GM21737 (cell line): Measurements from ENCODE around the gene SGPL1.
"Not testable (repeated sequence)": the region's sequence is repeated elsewhere in the genome, so short reads cannot be mapped to it uniquely, and the experiment has no call there.

Experiments used
- ATAC-seq: cut with Tn5 transposase; IDR thresholded peaks from one replicate; pipeline ENCODE4 v1.9.1; 2021; ENCODE audit warnings: mild to moderate bottlenecking, moderate library complexity; ENCODE audit not compliant: unreplicated experiment

The SGPL1 gene

DNA sequence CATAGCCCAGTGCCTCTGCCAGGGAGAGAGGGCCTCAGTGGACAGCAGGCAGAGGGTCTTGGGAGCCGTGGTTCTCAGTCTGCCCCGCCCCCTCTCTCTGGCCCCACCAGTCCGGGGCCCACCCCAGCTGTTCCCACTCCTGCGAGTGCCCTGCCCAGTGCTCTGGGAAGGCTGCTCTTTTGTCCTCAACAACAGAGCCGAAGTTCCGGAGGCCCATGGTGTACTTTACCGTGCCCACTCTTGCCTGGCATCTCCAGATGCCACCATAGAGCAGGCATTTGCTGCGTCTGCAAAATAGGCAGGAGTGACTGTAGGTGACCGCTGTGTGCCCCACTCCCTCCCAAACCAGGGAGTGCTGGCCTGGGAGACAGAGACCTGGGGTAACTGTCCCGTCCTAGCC is 101.9 kb downstream of the SGPL1 start:
- no peak for ATAC-seq

DNA sequence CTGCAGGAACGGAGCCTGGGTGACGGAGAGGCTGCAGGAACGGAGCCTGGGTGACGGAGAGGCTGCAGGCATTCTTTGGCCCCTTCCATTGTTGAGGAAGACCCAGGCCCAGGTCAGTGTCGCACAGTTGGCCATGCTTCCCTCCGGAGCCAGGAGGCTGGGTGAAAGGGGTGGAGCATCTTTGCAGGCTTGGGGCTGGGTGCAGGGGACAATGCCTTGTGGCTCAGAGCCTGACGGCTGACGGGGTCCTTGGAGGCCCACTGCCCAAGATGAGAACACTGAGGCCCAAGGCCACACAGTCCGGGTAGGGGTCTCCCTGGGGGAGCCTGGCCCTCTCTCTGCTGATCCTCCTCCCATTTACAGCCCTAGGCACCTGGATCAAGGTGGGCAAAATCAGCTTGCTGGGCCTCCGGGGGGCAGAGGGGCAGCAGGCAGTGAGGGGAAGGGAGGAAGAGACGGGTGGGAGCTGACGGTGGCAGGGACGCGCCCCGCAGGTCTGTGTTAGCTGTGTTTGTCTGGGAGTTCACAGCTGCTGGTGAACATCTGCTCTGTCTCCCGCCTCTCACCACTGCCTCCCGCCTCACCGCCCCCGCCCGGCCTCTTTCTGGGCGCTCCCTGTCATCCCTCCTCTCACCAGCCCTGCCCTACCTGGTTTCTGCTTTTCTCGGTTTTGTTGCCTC is 103.2 kb downstream of the SGPL1 start:
- ATAC-seq: no peak

GRCh38 chr10:70919906-70920305 is 104.2 kb downstream of the SGPL1 start:
- not testable (repeated sequence) for ATAC-seq

- no peak for ATAC-seq
Observed at GRCh38 chr10:70920519-70920918, 104.8 kb downstream of the SGPL1 start.

DNA sequence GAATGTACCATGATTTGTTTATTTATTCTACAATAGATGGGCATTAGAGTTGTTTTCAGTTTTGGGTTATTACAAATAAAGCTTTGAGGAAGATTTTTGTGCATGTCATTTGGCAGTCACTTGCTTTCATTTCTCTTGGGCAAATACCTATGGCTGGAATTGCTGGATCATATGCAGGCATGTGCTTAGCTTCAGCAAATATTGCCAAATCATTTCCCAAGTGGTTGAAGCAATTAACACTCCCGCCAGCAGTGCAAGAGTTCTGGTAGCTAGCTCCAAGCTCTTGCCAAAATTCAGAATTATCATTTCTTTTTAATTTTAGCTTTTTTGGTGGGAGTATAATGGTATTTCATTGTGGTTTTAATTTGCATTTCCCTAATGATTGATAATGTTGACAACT is 105.5 kb downstream of the SGPL1 start:
- ATAC-seq: no peak

DNA sequence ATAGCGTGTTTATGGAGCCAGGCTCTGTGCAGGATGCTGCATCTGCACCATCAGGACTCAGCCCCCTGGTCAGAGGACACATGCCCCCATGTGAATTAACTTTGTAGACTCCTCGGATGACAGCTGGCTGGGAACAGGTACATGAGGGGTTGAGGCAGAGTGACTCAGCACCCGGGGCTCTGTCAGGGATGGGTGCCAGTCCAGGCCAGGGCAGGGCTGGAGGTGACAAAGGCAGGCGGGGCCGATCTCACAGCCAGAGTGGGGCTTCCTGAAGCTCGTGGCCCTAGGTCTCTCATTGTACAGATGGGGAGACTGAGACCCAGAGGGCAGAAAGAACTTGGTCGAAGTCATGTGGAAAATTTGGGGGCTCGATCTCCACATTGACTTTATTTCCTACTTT is 107.9 kb downstream of the SGPL1 start:
- no peak for ATAC-seq

DNA sequence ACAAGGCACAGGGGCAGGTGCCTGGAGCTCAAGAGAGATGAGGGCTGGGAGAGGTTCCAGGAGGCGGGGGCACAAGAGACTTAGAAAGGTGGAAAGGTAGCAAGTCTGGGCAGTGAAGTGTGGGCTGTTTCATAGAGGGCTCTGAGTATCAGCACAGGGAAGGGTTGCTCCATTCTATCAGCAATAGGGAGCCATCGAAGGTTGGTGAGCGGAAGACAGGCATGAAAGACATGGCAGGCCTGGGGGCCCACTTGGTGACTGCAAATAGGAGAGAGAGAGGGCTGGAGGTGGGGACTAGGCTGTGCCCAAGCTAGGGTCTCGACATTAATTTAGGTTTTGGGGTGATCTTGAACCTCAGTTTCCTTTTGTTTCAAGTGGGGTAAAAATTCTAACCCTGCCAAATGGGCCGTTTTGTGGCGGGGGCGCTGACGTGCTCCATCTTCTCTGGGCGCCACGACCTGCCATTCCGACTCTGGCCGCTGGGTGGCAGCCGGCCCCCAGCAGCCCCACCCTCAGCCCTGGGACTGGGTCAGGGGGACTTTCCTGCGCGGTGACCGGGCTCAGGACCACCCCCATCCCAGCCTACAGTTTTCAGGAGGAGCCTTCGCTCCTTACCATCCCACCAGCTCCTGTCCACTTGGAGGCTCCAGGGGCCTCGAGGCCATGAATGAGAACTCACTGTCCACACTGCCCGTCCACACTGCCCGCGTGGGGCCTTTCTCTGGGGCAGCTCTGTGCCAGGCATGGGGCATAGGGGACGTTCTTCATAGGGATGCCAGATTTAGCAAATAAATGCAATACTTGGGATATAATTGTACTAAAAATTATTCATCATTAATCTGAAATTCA is 109.9 kb downstream of the SGPL1 start:
- no peak for ATAC-seq

DNA sequence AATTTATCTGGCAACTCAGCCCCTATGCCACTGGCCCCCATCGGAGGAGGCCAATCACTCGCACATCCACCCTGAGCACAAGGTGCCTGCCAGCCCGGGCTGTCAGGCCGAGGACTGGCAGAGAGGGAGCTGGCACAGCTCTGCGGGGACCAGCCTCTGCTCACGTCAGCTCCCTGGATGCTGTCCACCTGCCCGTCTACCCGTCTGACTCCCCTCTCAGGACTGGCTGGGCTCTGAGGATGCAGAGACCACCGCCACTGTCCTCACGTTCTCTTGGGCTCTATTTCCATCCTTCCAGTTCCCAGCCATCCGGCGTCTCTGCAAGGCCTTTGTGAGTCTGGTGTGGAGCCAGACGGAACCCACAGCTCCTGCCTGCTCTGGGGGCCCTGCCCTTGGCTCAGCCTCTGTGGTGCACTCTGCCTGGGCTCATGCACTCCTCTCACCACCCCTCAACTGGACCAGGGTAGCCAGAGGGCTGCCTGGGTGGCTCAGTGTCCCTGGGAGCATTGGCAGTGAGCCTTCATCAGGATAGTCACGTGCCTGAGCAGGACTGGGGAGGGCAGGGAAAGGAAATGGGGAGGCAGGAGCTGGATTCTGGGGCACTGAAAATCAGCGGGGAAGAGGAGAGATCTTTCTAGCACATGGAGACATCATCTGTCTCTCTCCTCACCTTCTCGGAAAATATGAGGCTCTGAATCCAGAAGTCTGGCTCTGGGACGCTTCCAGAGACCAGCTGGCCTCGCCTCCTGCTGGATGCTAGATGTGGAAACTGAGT is 110.7 kb downstream of the SGPL1 start:
- ATAC-seq: no peak

DNA sequence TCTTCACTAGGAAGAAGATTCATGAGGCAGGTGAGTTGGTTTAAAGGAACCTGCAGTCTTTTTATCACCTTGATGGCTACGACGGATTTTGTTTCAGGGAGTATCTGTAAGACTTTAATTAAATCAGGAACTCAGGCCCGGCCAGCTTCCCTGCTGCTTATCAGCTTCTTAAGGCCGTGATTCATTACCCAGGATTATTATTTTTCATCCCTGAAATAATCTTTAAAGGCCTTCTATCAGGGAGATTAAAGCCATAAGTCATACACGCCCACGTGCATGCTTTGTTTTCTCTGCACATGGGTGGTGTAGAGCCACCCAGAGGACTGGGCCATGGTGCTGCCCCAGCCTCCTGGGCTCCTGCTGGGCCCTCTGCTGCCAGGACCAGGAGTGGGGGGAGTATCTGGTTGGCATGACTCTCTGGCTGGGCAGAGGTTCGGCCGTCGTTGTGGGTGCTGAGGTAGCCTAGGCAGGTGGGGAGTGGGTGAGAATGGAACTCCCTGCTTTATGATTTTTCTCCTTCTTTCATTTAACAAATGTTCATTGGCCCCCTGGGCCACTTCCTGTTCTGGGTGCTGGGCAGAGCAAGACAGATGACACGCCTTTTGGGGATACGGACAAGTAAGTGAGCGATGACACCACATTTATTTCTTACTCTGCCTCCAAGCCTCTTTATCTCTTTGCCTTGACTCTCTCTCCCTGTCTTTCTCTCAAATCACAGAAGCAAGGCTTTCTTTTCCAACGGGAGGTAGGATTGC is 111.6 kb downstream of the SGPL1 start:
- no peak for ATAC-seq

GRCh38 chr10:70928140-70928539 is 112.4 kb downstream of the SGPL1 start:
- ATAC-seq: no peak

DNA sequence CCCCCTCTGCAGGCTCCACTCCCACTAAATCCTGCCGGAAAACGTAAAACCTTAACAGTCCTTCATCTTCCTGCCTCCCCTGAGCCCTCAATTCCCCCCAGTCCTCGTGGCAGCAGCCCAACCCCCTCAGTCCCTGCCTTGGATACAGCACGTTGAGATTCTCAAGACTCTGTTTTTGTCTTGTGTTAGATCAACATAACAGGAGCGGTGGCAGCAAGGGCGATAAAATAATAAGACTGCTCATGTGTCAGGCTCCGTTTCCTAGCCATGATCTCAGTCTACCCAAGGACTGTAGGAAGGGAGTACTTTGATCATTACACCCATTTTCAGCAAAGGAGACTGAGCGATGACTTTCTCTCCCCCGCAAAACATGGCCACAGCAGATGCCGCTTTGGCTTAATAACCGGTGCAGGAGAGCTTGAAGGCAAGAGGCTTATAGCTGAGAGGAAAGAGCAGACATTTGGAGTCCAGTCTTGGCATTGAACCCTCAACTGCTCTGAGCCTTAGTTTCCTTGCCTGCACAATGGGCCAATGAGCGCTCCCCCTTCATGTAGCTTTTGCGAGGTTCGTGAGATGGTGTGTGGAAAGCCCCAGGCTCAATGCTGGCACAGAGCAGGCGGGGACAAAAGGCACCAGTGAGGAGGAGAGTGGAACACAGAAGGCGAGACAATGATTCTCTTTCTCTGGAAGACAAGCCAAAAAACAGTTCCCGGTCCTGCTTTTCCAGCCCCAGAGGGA is 114.7 kb downstream of the SGPL1 start:
- ATAC-seq: no peak
